NCI-H748 treated with DMSO at 0.1 percent for 48 hours (cell line): Measurements from ENCODE around the gene TROAP.
"Not testable (repeated sequence)": the region's sequence is repeated elsewhere in the genome, so short reads cannot be mapped to it uniquely, and the experiment has no call there.

Source experiments
- DNase-seq: peaks from one replicate; lab custom pipeline; 2025; lab: John Stamatoyannopoulos, UW

The TROAP gene

GRCh38 chr12:49330631-49331379, 7.8 kb downstream of the TROAP start:
- DNase-seq: no peak

GRCh38 chr12:49331380-49332222, 8.5 kb downstream of the TROAP start:
- peak; percentile 38 for DNase-seq

- no peak for DNase-seq
These were observed 9.4 kb downstream of the TROAP start for GRCh38 chr12:49332441-49332861.

- DNase-seq: peak; percentile 27
These were observed 9.9 kb downstream of the TROAP start for GRCh38 chr12:49332891-49333371.

- not testable (repeated sequence) for DNase-seq
These were observed 10.7 kb downstream of the TROAP start for GRCh38 chr12:49333778-49334177.

GRCh38 chr12:49334226-49334625, 11.2 kb downstream of the TROAP start:
- DNase-seq: no peak

- no peak for DNase-seq
These were observed 11.6 kb downstream of the TROAP start for GRCh38 chr12:49334681-49335080.

- no peak for DNase-seq
These were observed 12.3 kb downstream of the TROAP start for GRCh38 chr12:49335118-49335954.

GRCh38 chr12:49335955-49336644, 13.0 kb downstream of the TROAP start:
- no peak for DNase-seq

- peak; percentile 61 for DNase-seq
These were observed 13.9 kb downstream of the TROAP start, which contains the start of gene C1QL4 for GRCh38 chr12:49336645-49337584. TSS of gene C1QL4 (minus strand) at chr12:49337188. CDS start at chr12:49336477, 711 bp downstream.

- no peak for DNase-seq
These were observed 15.9 kb downstream of the TROAP start for GRCh38 chr12:49338830-49339463.

GRCh38 chr12:49339464-49339861, 16.4 kb downstream of the TROAP start:
- DNase-seq: no peak

- no peak for DNase-seq
These were observed 17.2 kb downstream of the TROAP start for GRCh38 chr12:49340095-49340870.

GRCh38 chr12:49340971-49341776, 18.1 kb downstream of the TROAP start:
- DNase-seq: no peak

- DNase-seq: no peak
These were observed 18.7 kb downstream of the TROAP start for GRCh38 chr12:49341777-49342065.

- DNase-seq: peak; percentile 88
These were observed 19.2 kb downstream of the TROAP start for GRCh38 chr12:49342066-49342913.
